Keratinocyte (primary cell): Measurements from ENCODE around the gene CCT8.

ENCODE experiments used
- CTCF ChIP-seq, 3 experiments: IDR thresholded peaks in 1 of 3; conservative IDR thresholded peaks in 1 of 3; optimal IDR thresholded peaks in 1 of 3; 2 replicates in 2 of 3; 3 replicates in 1 of 3; pipeline versions ENCODE3 to v1.5.1; 2011; ENCODE audit warnings: low read length in 3 of 3, mild to moderate bottlenecking in 3 of 3, moderate library complexity in 2 of 3, control low read depth in 1 of 3, inconsistent platforms in 1 of 3; ENCODE audit not compliant: insufficient read depth in 2 of 3; ENCODE audit errors: extremely low read depth in 1 of 3
- EZH2 ChIP-seq: IDR thresholded peaks from one replicate; pipeline ENCODE4 v1.6.1; 2012; ENCODE audit warnings: inconsistent platforms, mild to moderate bottlenecking, low read length, moderate library complexity

- TF ChIP-seq CTCF (optimal IDR thresholded peaks at IDR 0.05 in 1 of 3, IDR thresholded peaks at IDR 0.05 in 1 of 3, conservative IDR thresholded peaks at IDR 0.05 in 1 of 3; ENCODE audit: extremely low read depth in 1 of 3, insufficient read depth in 2 of 3, low read length in 3 of 3) (peak in 1 of 3 experiments; percentile 2), EZH2 (no peak)
Observed at GRCh38 chr21:29024474-29025327, 48.7 kb downstream of the CCT8 start, which contains the start of gene USP16.
